A204.1 (cell line): Measurements from ENCODE around the gene SNF8.

Source experiments
- FAIRE-seq: peaks from 2 replicates; lab custom pipeline; 2012; peaks lifted over from hg19 to GRCh38; lab: Jason Lieb, UNC

SNF8 gene

DNA sequence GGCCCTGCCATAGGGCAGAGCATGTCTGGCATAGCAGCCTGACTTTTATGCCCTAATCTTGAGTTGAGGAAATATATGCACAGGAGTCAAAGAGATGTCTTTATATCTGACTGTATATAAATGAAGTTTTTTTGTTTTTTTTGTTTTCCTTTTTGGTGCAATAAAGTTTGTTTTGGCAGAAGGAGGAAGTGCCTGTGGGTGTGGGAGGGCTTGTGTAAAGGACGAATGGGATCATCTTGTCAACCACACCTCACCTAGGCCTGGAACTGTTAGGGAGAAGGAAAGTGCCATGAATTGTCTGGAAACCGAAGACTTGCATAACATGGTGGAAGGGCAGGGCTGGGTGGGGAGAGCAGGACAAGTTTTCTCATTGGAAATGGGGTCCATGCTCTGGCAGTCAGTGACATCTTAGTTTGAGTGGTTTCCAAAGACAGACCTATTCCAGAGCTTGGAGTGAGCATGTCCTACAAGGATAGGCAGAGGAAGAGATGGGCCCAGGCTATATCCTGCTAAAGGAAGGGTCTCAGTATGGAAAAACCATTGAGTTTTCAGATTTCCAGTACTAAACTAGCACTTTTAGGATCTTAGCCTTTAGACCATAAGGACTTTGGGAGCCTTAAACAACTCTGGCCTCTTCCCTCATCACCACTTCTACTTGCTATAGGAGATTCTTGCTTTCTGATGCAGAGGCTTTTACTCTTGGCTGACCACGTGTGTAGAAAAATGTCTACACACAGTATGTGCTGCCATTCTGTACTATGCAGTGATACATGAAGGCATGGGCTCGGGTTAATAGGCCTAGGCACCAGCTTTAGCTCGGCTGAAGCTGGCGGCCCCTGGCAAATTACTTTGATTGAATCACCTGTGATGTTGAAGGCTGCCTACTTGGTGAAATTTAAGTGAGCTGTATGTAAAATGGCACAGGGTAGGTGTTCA is 15.5 kb downstream of the SNF8 start:
- no peak for FAIRE-seq

- FAIRE-seq: no peak
These were observed 16.5 kb downstream of the SNF8 start for GRCh38 chr17:48927978-48928745.

GRCh38 chr17:48925991-48926342 is 18.7 kb downstream of the SNF8 start:
- FAIRE-seq: no peak

DNA sequence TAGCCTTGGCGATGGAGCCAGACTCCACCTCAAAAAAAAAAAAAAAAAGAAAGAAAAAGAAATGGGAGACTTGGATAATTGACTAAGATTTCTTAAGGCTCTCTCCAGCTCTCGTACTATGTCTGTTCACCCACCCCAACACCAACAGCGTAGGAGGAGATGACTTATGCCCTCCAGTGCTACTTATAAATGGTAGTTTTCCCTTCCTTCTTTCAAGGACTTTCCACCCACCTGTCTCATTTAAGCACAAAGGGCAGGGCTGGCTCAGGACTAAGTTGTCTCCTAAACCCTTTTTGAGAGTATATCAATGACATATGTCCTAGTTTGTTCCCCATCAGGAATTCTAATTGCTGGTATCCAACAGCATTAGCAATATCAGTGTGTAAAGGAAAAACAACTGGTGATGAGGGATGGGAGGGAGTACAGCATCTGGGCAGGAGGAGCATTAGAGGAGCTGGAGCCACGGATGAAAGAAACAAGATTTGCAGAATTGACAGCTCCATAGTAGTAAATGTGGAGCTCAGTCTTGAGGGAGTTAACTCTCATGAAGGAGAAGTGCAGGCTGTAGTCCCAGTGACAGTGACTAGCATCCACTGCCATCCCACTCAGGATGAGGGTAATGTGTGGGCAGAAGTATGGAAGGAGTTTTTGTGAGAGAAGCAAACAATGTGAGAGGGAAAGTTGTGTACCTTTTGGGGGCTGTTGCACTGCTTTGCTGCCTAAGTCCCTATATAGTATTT is 19.2 kb downstream of the SNF8 start:
- no peak for FAIRE-seq

DNA sequence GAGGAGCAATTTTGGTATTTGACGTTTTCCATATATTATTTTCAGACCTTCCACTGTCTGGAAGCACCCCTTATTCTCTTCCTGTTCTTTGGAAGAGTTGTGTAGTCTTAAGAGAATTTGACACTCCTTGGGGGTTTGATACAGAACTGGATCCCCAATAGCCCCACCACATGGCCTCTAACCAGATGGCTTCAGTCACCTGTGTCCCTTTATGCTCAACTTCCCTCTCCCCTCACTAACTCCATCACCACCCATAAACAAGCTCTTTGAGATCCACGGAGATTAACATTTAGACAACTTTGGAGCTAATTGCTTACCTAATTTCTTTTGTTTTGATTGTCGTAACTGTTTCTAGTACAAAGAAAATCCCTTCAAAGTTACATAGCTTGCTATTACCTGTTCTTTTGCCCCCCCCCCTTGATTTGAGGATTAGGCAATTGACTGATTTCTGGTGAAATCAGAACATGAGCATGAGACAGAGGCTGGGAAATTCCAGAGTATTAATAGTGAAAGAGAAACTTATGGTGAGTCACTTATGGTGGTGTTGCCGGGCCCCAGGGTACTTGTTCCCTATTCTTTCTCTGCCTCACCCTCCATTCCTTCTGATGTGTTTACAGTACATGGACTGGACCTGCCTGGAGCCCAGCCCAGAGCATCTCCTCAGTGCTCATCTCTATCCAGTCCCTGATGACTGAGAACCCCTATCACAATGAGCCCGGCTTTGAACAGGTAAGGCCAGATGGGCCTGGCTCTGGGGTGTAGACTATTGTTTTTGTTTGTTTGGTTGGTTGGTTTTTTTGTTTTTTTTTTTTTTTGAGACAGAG is 29.0 kb downstream of the SNF8 start:
- no peak for FAIRE-seq

DNA sequence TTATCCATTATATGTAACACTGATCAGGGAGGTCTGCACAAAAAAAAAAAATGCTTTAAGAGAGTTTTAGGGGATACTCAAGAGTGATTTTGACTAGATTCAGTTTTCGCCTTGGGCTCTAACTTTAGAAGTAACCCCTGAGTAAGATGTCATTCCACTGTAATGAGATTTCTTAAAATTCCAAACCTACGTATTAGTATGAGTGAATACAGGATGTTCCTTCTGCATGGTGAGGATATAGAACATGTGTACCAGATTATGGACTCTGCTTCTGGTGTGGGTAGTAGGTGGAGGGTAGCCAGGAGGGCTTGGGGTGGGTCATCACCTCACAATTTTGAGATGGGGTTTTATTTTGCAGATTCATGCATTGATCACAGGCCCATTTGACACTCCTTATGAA is 32.2 kb downstream of the SNF8 start:
- no peak for FAIRE-seq

- no peak for FAIRE-seq
These were observed 34.3 kb downstream of the SNF8 start for GRCh38 chr17:48910370-48910769.

GRCh38 chr17:48909783-48910182 is 34.9 kb downstream of the SNF8 start:
- no peak for FAIRE-seq

GRCh38 chr17:48908853-48909394 is 35.7 kb downstream of the SNF8 start:
- FAIRE-seq: no peak

DNA sequence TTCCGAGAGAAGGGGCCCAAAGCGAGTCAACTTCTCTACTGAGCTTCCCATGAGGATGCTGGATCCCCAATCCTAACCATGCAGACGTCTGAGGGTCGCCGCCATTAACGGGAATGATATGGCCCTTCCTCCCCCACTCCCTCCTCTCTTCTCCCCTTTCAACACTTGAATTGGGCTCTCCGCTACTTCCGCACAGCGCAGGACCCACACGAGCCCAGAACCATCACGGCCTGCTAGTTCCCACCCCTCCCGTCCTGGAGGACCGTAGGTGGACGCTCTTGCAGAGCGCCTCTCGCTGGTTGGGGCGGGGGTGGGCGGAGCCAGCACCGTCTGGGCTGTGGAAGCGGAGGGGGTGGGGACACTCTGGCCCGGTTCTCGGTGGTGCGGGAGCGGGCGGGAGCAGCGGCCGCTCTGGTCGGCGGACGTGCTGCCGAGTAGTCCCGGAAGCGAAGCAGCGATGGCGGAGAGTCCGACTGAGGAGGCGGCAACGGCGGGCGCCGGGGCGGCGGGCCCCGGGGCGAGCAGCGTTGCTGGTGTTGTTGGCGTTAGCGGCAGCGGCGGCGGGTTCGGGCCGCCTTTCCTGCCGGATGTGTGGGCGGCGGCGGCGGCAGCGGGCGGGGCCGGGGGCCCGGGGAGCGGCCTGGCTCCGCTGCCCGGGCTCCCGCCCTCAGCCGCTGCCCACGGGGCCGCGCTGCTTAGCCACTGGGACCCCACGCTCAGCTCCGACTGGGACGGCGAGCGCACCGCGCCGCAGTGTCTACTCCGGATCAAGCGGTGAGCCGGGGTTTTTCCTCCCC is 36.4 kb downstream of the SNF8 start, which contains the start of gene UBE2Z:
Gene UBE2Z (plus strand): TSS at position 361 of the 797 bp plus-strand sequence. CDS start 97 bp downstream, at position 458.
- FAIRE-seq: peak; percentile 61

GRCh38 chr17:48907713-48908046 is 37.0 kb downstream of the SNF8 start:
- no peak for FAIRE-seq

DNA sequence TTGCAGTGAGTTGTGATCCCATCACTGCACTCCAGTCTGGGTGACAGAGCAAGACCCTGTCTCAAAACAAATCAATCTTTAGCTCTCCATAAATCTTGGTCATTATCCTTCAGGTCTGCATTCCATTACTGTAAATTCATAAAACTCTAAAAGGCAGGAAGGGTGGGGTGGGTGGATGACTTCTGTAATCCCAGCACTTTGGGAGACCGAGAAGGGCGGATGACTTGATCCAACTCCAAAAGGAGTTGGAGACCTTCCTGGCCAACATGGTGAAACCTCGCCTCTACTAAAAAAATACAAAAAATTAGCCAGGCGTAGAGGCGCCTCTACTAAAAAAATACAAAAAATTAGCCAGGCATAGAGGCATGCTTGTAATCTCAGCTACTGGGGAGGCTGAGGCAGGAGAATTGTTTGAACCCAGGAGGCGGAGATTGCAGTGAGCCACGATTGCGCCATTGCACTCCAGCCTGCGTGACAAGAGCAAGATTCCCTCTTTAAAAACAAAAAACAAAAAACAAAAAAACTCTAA is 38.6 kb downstream of the SNF8 start:
- no peak for FAIRE-seq

- FAIRE-seq: no peak
These were observed 40.2 kb downstream of the SNF8 start for GRCh38 chr17:48904428-48904827.

- no peak for FAIRE-seq
These were observed 41.2 kb downstream of the SNF8 start for GRCh38 chr17:48903401-48903800.

GRCh38 chr17:48901241-48901640 is 43.4 kb downstream of the SNF8 start:
- FAIRE-seq: no peak

GRCh38 chr17:48894886-48895285 is 49.8 kb downstream of the SNF8 start:
- no peak for FAIRE-seq

DNA sequence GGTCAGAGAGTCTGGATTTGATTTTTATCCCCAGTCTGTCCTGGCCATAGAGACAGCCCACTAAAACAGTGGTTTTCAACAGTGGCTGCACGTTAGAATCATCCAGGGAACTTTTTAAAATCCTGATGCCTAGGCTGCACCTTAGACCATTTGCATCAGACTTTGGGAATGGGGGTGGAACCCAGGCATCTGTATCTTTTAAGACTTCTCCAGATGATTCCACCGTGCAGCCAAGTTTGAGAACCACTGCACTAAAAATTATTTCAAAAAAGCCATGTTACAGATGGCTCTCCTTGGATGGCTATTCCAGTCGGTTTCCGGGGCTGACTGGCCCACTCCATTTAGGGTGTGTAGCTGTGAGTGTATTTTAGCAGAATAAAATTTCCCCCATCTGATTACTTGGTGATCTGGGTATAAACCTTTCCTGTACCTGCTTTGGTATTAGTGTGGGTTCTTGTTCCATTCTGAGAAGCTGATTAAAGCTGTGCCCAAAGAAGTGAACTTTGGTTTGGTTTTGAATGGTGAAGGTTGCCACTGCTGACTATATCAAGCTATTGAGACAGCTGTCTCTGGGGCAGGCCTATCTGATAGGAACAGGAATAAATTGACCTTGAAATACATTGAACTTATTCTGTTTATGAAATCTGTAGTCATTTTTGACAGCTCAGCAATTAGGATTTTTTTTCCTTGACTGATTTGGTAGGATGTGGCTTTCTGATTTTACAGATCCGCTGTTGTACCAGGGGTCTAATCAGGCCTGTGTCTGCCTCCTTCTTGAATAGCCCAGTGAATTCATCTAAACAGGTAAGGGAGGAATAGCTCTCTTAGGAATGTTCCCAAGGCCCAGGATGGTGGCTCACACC is 50.8 kb downstream of the SNF8 start:
- FAIRE-seq: no peak

- FAIRE-seq: no peak
These were observed 51.5 kb downstream of the SNF8 start for GRCh38 chr17:48892940-48893645.

- FAIRE-seq: no peak
These were observed 54.6 kb downstream of the SNF8 start for GRCh38 chr17:48890086-48890485.
